Uterus (tissue), 2 donors: ENCODE measurements around the gene P2RY12.

Experiments
- CTCF ChIP-seq, 4 experiments: fragments of 200-600 bp in 2 of 4; fragments of 450-650 bp in 2 of 4; sonication (generic) in 2 of 4; IDR thresholded peaks; one replicate each; pipeline ENCODE4 v1.5.1; 2016 to 2019; ENCODE audit warnings: antibody characterized with exemption in 4 of 4, mild to moderate bottlenecking in 2 of 4, moderate library complexity in 1 of 4
- POLR2A ChIP-seq, 2 donors: fragments of 450-650 bp; IDR thresholded peaks; one replicate each; pipeline ENCODE4 v1.6.1; 2016; ENCODE audit warnings: antibody characterized with exemption in 2 of 2, mild to moderate bottlenecking in 1 of 2, moderate library complexity in 1 of 2

GRCh38 chr3:151366993-151367392 lies 17.6 kb downstream of the P2RY12 start:
- TF ChIP-seq CTCF (IDR thresholded peaks at IDR 0.05) (no peak), POLR2A (IDR thresholded peaks at IDR 0.05) (no peak)
